ENCODE results near the gene SCYL1. TPM values are rescaled to one million over a fixed set of nuclear protein-coding genes. Genes with fewer than 3 reads are reported as not detected.

The SCYL1 gene
- total and polyA plus RNA-seq, 9 donors = 42.9 to 62.9 (median 50.8) TPM

- Histone ChIP-seq H3K9me3 (replicated peaks; ENCODE audit: control insufficient read depth, low read depth, low read length) (no peaks in the 10 kb centered on the region), H3K27me3 (ENCODE audit: control insufficient read depth, insufficient read depth, low read length) (no peaks in the 10 kb centered on the region), H3K27ac (ENCODE audit: low read length) (no peak overlapping the region), H3K36me3 (ENCODE audit: control insufficient read depth, insufficient read depth, low read length) (peaks cover 48% of the 10 kb centered on the region), H3K4me3 (ENCODE audit: low read length) (no peak overlapping the region), H3K4me1 (ENCODE audit: control insufficient read depth, insufficient read depth, low read length) (peaks cover 22% of the 10 kb centered on the region)
- 86% methylated on average over 1 of the region's 3 CpGs for WGBS (ENCODE audit: insufficient coverage)
- no peak for DNase-seq
Observed at GRCh38 chr11:65542738-65543390, 18.0 kb downstream of the SCYL1 start.

- Histone ChIP-seq H3K27ac (ENCODE audit: low read length) (no peak overlapping the region), H3K4me3 (ENCODE audit: low read length) (no peak overlapping the region), H3K27me3 (ENCODE audit: control insufficient read depth, insufficient read depth, low read length) (peaks cover 3% of the 10 kb centered on the region), H3K9me3 (replicated peaks; ENCODE audit: control insufficient read depth, low read depth, low read length) (no peaks in the 10 kb centered on the region), H3K36me3 (ENCODE audit: control insufficient read depth, insufficient read depth, low read length) (peaks cover 62% of the 10 kb centered on the region), H3K4me1 (ENCODE audit: control insufficient read depth, insufficient read depth, low read length) (peaks cover 9% of the 10 kb centered on the region)
- no peak for DNase-seq
- WGBS (ENCODE audit: insufficient coverage) = 60% methylated on average over 1 of the region's 4 CpGs
Observed at GRCh38 chr11:65545853-65546216, 21.0 kb downstream of the SCYL1 start.

- peak; percentile 43 for DNase-seq
- H3K36me3 ChIP-seq (ENCODE audit: control insufficient read depth, insufficient read depth, low read length) = peaks cover 64% of the 10 kb centered on the region
- H3K9me3 ChIP-seq (replicated peaks; ENCODE audit: control insufficient read depth, low read depth, low read length) = no peaks in the 10 kb centered on the region
- peaks cover 3% of the 10 kb centered on the region for H3K27me3 ChIP-seq (ENCODE audit: control insufficient read depth, insufficient read depth, low read length)
- peaks cover 3% of the 10 kb centered on the region for H3K4me1 ChIP-seq (ENCODE audit: control insufficient read depth, insufficient read depth, low read length)
- WGBS (ENCODE audit: insufficient coverage) = 30% methylated on average over 54 of the region's 64 CpGs
- H3K4me3 ChIP-seq (ENCODE audit: low read length) = no peak overlapping the region
- no peak overlapping the region for H3K27ac ChIP-seq (ENCODE audit: low read length)
Observed at GRCh38 chr11:65546217-65546958, 21.5 kb downstream of the SCYL1 start.

- peaks cover 68% of the 10 kb centered on the region for H3K36me3 ChIP-seq (ENCODE audit: control insufficient read depth, insufficient read depth, low read length)
- no peaks in the 10 kb centered on the region for H3K9me3 ChIP-seq (replicated peaks; ENCODE audit: control insufficient read depth, low read depth, low read length)
- no peak overlapping the region for H3K4me3 ChIP-seq (ENCODE audit: low read length)
- peaks cover 3% of the 10 kb centered on the region for H3K27me3 ChIP-seq (ENCODE audit: control insufficient read depth, insufficient read depth, low read length)
- no peaks in the 10 kb centered on the region for H3K4me1 ChIP-seq (ENCODE audit: control insufficient read depth, insufficient read depth, low read length)
- no peak for DNase-seq
- 61% methylated on average over 51 of the region's 52 CpGs for WGBS (ENCODE audit: insufficient coverage)
- H3K27ac ChIP-seq (ENCODE audit: low read length) = no peak overlapping the region
Observed at GRCh38 chr11:65547446-65548125, 22.7 kb downstream of the SCYL1 start.

GRCh38 chr11:65548395-65548794 is 23.5 kb downstream of the SCYL1 start:
- 91% methylated on average over 3 of the region's 3 CpGs for WGBS (ENCODE audit: insufficient coverage)
- DNase-seq = no peak

GRCh38 chr11:65549096-65549495 is 24.2 kb downstream of the SCYL1 start:
- H3K4me1 ChIP-seq (ENCODE audit: control insufficient read depth, insufficient read depth, low read length) = peaks cover 3% of the 10 kb centered on the region
- 73% methylated on average over 3 of the region's 3 CpGs for WGBS (ENCODE audit: insufficient coverage)

More at GRCh38 chr11:65548395-65548794, 23.5 kb downstream of the SCYL1 start:
- no peaks in the 10 kb centered on the region for H3K9me3 ChIP-seq (replicated peaks; ENCODE audit: control insufficient read depth, low read depth, low read length)
- peaks cover 3% of the 10 kb centered on the region for H3K27me3 ChIP-seq (ENCODE audit: control insufficient read depth, insufficient read depth, low read length)
- H3K4me3 ChIP-seq (ENCODE audit: low read length) = no peak overlapping the region
- no peak overlapping the region for H3K27ac ChIP-seq (ENCODE audit: low read length)
- H3K4me1 ChIP-seq (ENCODE audit: control insufficient read depth, insufficient read depth, low read length) = no peaks in the 10 kb centered on the region
- peaks cover 63% of the 10 kb centered on the region for H3K36me3 ChIP-seq (ENCODE audit: control insufficient read depth, insufficient read depth, low read length)

GRCh38 chr11:65551572-65552387 is 26.9 kb downstream of the SCYL1 start:
- Histone ChIP-seq H3K4me3 (ENCODE audit: low read length) (no peak overlapping the region), H3K36me3 (ENCODE audit: control insufficient read depth, insufficient read depth, low read length) (peaks cover 49% of the 10 kb centered on the region), H3K9me3 (replicated peaks; ENCODE audit: control insufficient read depth, low read depth, low read length) (no peaks in the 10 kb centered on the region), H3K27me3 (ENCODE audit: control insufficient read depth, insufficient read depth, low read length) (peaks cover 3% of the 10 kb centered on the region), H3K27ac (ENCODE audit: low read length) (no peak overlapping the region), H3K4me1 (ENCODE audit: control insufficient read depth, insufficient read depth, low read length) (peaks cover 26% of the 10 kb centered on the region)
- 57% methylated on average over 15 of the region's 17 CpGs for WGBS (ENCODE audit: insufficient coverage)
- DNase-seq = no peak

More at GRCh38 chr11:65549096-65549495, 24.2 kb downstream of the SCYL1 start:
- peaks cover 63% of the 10 kb centered on the region for H3K36me3 ChIP-seq (ENCODE audit: control insufficient read depth, insufficient read depth, low read length)
- peaks cover 3% of the 10 kb centered on the region for H3K27me3 ChIP-seq (ENCODE audit: control insufficient read depth, insufficient read depth, low read length)
- DNase-seq = no peak
- no peaks in the 10 kb centered on the region for H3K9me3 ChIP-seq (replicated peaks; ENCODE audit: control insufficient read depth, low read depth, low read length)
- H3K27ac ChIP-seq (ENCODE audit: low read length) = no peak overlapping the region
- no peak overlapping the region for H3K4me3 ChIP-seq (ENCODE audit: low read length)

- H3K4me3 ChIP-seq (ENCODE audit: low read length) = no peak overlapping the region
- H3K27me3 ChIP-seq (ENCODE audit: control insufficient read depth, insufficient read depth, low read length) = peaks cover 3% of the 10 kb centered on the region
- peaks cover 46% of the 10 kb centered on the region for H3K36me3 ChIP-seq (ENCODE audit: control insufficient read depth, insufficient read depth, low read length)
- H3K4me1 ChIP-seq (ENCODE audit: control insufficient read depth, insufficient read depth, low read length) = peaks cover 33% of the 10 kb centered on the region
- H3K27ac ChIP-seq (ENCODE audit: low read length) = no peak overlapping the region
- DNase-seq = no peak
- no peaks in the 10 kb centered on the region for H3K9me3 ChIP-seq (replicated peaks; ENCODE audit: control insufficient read depth, low read depth, low read length)
- whole genome bisulfite sequencing (ENCODE audit: insufficient coverage) = 79% methylated on average over 8 of the region's 9 CpGs
Observed at GRCh38 chr11:65552388-65552951, 27.6 kb downstream of the SCYL1 start.

- 24% methylated on average over 32 of the region's 37 CpGs for WGBS (ENCODE audit: insufficient coverage)
- DNase-seq = no peak
- Histone ChIP-seq H3K36me3 (ENCODE audit: control insufficient read depth, insufficient read depth, low read length) (peaks cover 38% of the 10 kb centered on the region), H3K4me1 (ENCODE audit: control insufficient read depth, insufficient read depth, low read length) (peaks cover 34% of the 10 kb centered on the region), H3K27ac (ENCODE audit: low read length) (no peak overlapping the region), H3K4me3 (ENCODE audit: low read length) (no peak overlapping the region), H3K27me3 (ENCODE audit: control insufficient read depth, insufficient read depth, low read length) (no peaks in the 10 kb centered on the region), H3K9me3 (replicated peaks; ENCODE audit: control insufficient read depth, low read depth, low read length) (no peaks in the 10 kb centered on the region)
Observed at GRCh38 chr11:65553301-65554001, 28.6 kb downstream of the SCYL1 start.
